NOMO-1 (cell line): Measurements from ENCODE around the gene LYZ.

Experiments used
- DNase-seq, 2 experiments: peaks; one replicate each; lab custom pipeline; 2025; ENCODE audit not compliant: unreplicated experiment in 2 of 2; lab: John Stamatoyannopoulos, UW

LYZ gene

DNA sequence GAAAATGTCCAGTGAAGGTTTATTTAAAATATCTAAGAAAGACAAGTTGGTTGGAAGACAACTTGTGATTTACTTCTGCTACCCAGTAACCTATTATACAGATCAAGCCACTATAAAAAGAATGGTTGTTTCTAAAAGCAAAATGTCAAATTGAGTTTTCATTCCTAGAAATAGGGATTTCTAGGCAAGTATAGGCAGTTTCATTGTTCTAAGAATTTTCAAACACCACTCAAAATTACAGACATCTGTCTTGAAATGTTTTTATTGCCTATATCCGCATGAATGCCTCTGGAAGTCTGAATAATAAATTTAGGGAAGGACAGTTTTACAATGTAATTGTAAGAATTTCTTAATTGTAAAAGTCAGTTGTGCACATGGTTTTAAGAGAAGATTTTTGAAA lies 20.0 kb downstream of the LYZ start:
- no peak for DNase-seq

DNA sequence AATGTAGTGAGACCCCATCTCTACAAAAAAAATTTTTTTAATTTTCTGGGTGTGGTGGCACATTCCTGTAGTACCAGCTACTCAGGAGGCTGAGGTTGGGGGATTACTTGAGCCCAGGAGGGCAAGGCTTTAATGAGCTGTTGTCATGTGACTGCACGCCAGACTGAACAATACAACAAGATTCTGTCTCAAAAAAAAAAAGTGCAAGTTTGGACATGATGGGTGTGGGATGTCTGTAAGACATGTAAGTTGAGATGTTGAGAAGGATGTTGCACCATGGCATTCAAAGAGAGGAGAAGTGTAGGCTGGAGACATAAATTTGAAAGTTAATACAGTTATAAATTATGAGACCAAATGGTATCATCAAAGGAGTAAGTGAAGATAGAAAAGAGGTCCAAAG lies 34.9 kb downstream of the LYZ start:
- no peak for DNase-seq

DNA sequence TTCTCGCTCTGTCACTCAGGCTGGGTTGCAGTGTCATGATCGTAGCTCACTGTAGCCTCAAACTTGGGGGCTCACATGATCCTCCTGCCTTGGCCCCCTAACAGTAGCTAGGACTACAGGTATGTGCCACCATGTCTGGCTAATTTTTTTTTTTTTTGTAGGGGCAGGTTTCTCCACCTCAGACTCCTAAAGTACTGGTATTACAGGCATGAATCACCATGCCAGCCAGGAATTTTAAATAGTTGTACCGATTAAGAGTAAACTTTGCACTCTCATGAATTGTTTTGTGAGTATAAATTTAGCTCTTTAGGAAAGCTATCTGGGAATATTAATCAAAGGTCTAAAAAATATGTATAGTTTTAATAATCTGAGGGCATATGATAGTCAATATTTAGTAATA lies 36.9 kb downstream of the LYZ start:
- no peak for DNase-seq

DNA sequence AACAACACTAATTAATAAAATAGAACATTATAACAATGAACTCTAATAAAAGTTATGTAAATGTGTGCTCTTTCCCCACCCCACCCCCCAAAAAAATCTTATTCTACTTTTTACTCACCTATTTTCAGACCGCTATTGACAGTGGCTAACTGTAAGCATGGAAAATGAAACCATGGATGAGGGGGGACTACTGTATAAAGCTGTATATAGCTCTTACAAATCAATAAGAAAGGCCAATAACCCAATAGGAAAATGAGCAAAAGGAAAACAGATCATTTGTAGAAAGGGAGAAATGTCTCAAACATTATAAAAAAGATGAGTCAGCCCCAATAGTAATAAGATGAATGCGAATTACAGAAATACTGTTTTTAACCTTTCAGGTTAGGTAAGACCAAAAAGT lies 38.7 kb downstream of the LYZ start:
- no peak for DNase-seq

DNA sequence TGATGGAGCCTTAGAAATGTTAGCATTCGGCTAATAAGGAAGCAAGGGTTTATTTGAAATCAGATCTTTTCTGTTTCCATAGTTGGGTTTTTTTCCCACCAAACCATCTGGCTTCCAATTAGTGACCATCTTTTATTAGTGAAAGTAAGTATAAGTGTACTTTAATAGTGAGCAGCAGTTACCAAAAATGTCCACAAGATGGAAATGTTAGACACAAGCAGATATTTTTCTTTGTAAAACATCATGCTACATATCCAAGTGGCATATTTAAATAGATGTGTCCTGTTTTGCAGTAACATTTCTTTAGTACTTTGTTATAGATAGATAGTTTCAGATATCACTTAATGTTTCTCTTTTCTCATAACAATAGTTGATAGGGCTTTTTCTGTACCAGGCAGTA lies 40.2 kb downstream of the LYZ start:
- peak in 1 of 2 experiments; percentile 26 for DNase-seq

DNA sequence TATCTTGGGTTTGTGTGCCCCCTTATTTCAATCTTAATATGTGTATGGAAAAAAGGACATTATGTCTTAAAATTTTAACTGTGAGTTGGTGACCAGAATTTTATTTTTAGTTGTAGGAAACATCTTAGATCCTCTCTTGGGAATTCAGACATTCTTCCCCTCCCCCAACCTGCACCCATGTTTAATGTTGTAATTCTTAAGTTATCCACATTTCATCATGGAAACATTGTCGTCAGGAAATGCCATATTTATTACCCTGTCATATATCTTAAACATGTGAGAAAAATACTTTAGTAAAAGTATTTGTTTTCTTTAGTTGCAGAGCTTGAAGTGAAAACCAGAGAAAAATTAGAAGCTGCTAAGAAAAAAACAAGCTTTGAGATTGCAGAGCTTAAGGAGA lies 41.6 kb downstream of the LYZ start:
- no peak for DNase-seq

DNA sequence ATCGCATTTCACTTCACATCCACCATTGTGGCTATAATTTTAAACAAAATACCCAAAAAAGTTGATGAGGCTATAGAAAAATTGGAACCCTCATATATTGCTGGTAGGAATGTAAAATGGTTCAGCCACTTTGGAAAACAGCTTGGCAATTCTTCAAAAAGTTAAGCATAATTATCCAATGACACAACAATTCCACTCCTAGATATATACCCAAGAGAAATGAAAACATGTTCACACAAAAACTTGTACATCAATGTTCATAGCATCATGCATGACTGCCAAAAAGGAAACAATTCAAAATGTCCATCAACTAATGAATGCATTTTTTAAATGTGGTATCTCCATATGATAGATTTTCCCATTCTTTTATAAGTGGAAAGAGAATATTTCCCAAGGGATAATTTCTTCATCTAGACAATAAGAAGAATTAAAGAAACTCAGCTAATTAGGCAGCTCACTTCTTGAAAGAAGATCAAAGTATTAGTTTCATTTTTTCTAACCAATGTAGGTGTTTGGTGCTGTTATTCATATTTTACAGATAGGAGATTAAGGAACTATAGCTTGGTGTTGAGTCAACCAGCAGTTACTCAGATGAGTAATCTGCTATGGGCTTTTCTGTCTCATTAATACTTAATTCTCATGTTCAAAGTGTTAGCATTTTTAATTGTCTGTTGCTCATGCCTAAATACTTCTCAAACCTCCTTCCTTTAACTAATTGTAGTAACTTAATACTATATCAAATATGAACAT lies 44.2 kb downstream of the LYZ start:
- DNase-seq = no peak

DNA sequence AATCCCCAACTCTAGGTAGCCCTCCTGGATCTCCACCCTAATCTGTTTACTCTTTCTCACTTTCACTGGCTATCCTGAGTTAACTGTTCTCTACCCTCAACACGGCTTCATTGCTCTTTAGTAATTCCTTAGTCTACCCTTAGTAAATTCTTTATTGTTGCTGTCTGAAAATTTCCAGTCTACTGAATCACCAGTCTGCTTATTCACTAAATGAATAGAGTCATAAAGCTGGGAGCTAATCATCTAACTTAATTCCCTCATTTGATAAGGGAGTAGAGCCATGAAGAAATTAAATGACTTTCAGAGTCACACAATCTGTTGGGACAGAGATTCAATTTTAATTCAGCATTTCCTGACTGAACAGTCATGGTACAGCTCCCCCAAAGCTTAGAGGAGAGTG lies 47.9 kb downstream of the LYZ start:
- DNase-seq = no peak

DNA sequence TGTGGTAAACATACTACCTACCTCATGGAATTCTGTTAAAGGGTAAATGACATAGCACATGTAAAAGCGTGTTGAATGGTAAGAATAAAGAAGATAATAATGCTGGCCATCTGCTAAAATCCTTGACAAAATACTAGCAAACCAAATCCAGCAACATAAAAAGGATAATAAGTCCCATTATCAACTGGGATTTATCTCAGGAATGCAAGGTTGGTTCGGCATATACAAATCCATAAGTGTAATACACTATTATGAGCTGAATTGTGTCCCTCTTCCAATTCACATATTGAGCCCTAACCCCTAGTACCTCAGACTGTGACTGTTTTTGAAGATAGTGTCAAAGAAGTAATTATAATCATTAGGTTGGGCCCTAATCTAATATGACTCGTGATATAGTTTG lies 48.8 kb downstream of the LYZ start:
- DNase-seq = no peak

DNA sequence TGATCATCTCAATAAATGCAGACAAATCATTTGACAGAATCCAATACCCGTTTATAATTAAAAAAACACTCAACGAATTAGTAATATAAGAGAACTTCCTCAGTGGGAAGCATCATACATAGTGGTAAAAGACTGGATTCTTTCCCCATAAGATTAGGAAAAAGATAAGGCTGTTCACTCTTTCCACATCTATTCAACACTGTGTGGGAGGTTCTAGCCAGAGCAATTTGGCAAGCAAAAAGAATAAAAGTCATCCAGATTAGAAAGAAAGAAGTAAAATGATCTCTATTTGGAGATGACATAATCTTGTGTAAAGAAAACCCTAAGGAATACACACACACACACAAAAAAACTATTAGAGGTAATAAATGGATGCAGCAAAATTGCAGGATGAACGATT lies 49.8 kb downstream of the LYZ start:
- no peak for DNase-seq

DNA sequence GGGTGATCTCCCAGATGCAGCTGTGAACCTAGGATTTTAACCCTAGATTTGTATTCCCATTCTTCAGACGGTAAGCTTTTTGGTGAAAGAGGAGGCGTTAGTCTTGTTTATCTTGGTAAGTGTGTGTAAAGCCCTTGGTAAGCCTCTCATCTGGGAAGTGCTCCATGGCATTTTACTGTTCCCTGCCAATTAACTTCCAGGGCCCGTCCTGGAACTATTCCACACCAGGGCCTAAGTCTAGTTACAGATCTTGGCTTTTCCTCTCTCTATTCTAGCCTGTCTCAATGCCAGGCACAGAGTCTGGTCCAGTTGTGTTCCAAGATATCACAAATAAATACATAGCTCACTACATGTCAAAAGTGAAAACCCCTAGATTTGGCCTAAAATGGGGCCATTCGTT lies 53.8 kb downstream of the LYZ start:
- no peak for DNase-seq
